GM10266 (cell line): ENCODE data around the gene KLHL33.

ENCODE experiments used
- DNase-seq: peaks from one replicate; pipeline ENCODE4 v3.0.0; 2012; ENCODE audit errors: extremely low spot score
- CTCF ChIP-seq: IDR thresholded peaks from 2 replicates; pipeline ENCODE4 v1.5.1; 2012; ENCODE audit warnings: mild to moderate bottlenecking, low read depth; ENCODE audit not compliant: control insufficient read depth, insufficient read depth; ENCODE audit errors: missing control alignments

The KLHL33 gene

GRCh38 chr14:20381341-20381740, 54.6 kb downstream of the KLHL33 start:
- no peak for TF ChIP-seq CTCF

GRCh38 chr14:20380681-20381080, 55.3 kb downstream of the KLHL33 start:
- no peak for TF ChIP-seq CTCF
- DNase-seq = no peak

More at GRCh38 chr14:20381341-20381740, 54.6 kb downstream of the KLHL33 start:
- no peak for DNase-seq

GRCh38 chr14:20379743-20380142, 56.2 kb downstream of the KLHL33 start:
- DNase-seq = no peak
- TF ChIP-seq CTCF = no peak

GRCh38 chr14:20377171-20377570, 58.8 kb downstream of the KLHL33 start:
- no peak for TF ChIP-seq CTCF
- DNase-seq = no peak

- TF ChIP-seq CTCF = no peak
- no peak for DNase-seq
Measured at GRCh38 chr14:20376071-20376588, 59.8 kb downstream of the KLHL33 start.
